GM12892 (cell line): ENCODE results near the gene ZNF277.

Experiments
- POLR2A ChIP-seq: IDR thresholded peaks from 2 replicates; pipeline ENCODE4 v1.6.1; 2011; ENCODE audit warnings: low read depth, low read length, control low read depth
- TAF1 ChIP-seq: IDR thresholded peaks from 2 replicates; pipeline ENCODE4 v1.6.1; 2011; ENCODE audit warnings: low read depth, mild to moderate bottlenecking, control low read depth, low read length, borderline replicate concordance

- no peak for TF ChIP-seq POLR2A
- no peak for TF ChIP-seq TAF1
Observed at GRCh38 chr7:112293416-112293815, 86.9 kb downstream of the ZNF277 start.
